SKM-1 (cell line): ENCODE measurements around the gene PCSK9.
A peak's percentile ranks its signal among the peaks of the same experiment; 100 is the strongest.

ENCODE experiments used
- DNase-seq: peaks from one replicate; lab custom pipeline; 2025; ENCODE audit not compliant: unreplicated experiment; lab: John Stamatoyannopoulos, UW

PCSK9 gene

GRCh38 chr1:55039342-55040082, at the start of gene PCSK9:
Gene PCSK9 (plus strand): TSS chr1:55039548. CDS start chr1:55039838, 290 bp downstream.
- no peak for DNase-seq

DNA sequence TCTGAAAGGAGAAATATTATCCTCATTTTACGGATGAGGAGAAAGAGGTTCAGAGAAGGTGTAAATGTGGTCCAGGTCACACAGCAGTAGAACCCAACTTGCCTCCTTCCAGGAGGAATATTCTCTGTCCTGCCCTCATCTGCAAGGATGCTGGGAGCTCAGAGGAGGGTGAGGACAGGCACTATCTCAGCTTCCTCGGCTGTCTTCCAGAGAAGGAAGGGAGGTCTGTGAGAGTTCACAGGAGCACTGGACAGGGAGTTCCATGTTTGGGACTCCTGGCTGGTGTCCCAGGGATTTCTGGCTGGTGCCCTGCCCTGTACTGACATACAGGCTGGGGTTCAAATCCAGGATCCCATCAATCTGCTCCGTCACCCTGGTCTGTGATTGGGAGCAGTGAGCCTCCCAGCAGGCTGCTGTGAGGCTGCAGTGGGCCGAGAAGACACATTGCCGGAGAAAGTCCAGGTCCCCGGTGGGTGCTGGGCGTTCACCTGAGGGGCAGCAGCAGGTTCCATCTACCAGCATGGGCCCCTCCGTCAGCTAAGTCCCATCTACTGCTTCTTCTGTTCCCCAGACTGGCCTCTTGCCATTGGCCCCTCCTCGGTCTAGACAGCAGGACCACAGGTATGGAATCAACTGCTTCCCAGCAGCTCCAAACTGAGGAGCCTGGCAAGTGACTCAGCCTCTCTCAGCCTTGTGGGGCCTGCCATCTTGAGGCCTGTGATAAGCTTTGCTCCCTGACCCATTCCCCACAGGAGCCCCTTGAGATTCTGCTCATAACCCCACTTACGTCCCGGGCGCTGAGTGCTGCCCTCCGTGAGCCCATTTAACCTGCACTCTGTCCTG, 49.2 kb upstream of the PCSK9 start:
- no peak for DNase-seq

- no peak for DNase-seq
These were observed 48.4 kb upstream of the PCSK9 start for GRCh38 chr1:54990916-54991315.

GRCh38 chr1:54991939-54992338, 47.4 kb upstream of the PCSK9 start:
- no peak for DNase-seq

GRCh38 chr1:54993140-54993539, 46.2 kb upstream of the PCSK9 start:
- DNase-seq: no peak

- no peak for DNase-seq
These were observed 44.9 kb upstream of the PCSK9 start for GRCh38 chr1:54994355-54994990.

GRCh38 chr1:54995013-54995760, 44.2 kb upstream of the PCSK9 start:
- DNase-seq: no peak

DNA sequence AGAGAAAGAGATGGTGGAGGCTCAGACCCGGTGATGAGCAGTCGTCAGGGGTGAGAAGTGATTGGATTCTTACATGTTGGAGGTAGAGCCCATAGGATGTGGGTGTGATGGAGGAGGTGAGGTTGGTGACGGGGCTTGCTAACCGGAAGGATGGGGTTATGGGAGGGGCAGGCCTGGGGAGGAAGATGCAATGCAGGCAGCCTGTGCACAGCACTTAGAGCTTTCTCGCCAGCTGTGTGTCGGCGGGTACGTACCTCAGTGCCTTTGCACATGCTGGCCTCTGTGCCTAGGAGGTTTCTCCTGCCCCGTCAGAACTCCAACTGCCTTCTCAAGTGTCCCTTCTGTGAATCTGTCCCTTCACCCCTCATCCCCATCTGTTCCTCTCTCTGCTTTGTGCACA, 43.5 kb upstream of the PCSK9 start:
- no peak for DNase-seq

DNA sequence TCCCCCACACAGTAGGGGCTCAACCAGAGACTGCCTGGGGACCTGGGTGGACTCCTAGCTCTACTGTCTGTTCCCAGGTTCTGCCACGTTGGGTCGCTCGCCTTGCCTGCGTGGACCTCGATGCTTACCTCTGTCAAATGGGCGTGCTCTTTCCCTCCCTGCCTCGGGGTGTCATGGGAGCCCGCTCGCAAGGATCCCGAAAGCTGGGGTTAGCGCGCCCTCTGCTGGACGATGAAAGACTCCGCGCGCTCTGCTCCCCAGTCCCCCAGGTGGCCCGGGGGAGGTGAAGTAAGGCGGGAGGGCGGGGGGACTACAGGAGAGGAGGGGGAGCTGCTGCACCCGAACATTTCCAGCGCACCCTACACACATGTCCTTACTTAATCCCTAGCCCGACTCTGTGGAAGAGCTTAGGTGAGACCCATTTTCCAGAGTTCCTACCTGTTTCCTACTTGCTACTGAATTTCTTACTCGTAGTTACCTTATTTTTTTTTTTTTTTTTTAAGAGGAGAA, 42.9 kb upstream of the PCSK9 start:
- peak; percentile 35 for DNase-seq

GRCh38 chr1:54996869-54997710, 42.3 kb upstream of the PCSK9 start:
- DNase-seq: no peak

DNA sequence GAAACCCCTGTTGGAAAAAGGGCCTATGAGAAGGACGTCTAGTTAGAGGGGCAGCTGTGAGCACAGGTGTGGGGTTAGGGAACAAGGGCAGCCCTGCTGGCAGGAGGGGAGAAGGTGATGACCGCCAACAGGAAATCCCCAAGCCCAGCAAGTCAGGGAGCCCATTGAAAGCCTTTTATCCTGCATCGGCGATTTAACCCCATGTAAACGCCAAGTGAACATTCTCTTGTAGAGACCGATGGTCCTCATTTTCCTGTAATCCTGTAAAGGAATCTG, 41.7 kb upstream of the PCSK9 start:
- no peak for DNase-seq

DNA sequence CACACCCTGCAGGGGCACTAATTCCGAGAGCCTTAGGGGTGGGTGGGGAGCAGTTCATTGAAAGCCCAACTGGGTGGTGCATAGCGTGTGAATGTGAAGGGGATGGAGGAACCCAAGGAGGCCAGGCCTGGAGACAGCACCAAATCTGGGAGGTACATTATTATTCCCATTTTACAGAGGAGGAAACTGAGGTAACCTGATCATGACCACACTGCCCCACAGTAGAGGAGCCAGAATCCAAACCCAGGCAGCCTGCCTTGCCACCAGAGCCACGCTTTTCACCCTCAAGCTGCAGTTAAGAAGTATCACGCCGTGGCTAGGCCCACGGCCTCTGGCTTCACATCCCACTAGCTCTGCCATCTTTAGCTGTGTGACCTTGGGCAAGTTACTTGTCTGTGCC, 41.2 kb upstream of the PCSK9 start:
- no peak for DNase-seq

DNA sequence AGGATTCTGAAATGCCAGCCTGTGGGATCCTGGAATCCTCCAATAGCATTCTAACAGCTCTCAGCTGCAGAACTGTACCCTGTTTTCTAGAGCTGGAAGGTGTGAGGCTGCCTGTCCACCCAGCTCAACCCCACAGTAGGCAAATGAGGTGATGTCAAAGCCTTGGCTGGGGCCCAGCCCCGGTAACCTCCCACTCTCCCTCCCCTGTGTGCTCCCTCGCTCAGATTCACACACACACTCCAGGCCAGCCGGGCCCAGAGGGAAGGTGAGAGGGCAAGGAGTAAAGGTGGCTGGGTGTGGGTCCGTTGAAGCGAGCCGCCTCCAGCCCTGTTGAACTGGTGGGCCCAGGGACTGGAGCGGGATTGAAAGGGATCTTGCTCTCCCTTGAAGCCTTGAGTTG, 40.7 kb upstream of the PCSK9 start, which contains the start of gene BSND:
BSND (plus strand) TSS at position 257 of the 400 bp plus-strand sequence. CDS start 254 bp downstream, outside the sequence.
- no peak for DNase-seq

GRCh38 chr1:55000110-55001085, 39.0 kb upstream of the PCSK9 start:
- DNase-seq: no peak

GRCh38 chr1:55001311-55001710, 38.0 kb upstream of the PCSK9 start:
- DNase-seq: no peak

DNA sequence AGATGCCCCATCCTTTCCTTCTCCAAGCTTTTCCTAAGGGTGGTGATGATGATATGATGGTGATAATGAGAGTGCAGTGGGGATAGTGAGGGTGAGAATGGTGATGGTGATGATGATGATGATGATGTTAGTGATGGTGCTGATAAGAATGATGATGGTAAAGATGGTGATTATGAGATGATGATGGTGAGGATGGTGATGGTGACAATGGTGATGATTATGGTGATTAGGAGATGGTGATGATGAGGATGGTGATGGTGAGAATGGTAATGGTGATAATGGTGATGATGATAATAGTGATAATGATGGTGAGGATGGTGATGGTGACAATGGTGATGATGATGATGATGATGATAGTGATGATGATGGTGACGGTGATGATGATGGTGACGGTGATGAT, 36.7 kb upstream of the PCSK9 start:
- DNase-seq: no peak

DNA sequence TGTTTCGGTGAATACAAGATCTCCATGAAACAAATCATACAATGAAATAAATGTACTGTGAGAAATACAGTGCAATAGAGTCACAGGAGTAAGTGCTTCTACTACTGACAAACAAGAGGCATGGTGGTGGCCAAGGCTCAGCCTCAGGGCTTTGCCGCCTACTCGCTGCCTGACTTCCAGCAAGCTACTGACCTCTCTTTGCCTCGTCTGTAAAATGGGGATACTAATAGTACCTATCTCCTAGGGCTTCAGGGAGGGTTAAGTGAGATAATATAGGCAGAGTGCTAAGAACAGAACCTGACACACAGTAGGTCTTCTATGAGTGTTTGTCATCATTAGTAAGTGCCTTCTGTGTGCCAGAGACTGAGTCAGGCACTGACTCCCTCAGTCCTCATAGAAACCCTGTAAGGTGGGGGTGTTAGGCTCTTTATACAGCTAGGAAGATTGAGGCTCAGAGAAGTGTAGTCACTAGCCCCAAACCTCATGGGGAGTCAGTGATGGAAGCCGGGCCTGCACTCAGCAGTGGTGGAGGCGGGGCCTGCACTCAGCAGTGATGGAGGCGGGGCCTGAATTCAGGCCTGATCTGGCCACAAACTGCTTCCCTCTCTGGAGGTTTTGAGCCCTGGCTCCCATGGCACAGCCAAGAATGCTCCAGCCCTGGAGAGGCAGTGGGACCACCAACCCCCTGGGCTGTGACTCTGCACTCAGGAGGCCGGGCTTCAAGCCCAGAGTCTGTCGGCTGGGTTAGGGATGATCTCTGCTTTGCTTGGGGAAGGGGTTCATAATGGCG, 33.8 kb upstream of the PCSK9 start:
- no peak for DNase-seq

DNA sequence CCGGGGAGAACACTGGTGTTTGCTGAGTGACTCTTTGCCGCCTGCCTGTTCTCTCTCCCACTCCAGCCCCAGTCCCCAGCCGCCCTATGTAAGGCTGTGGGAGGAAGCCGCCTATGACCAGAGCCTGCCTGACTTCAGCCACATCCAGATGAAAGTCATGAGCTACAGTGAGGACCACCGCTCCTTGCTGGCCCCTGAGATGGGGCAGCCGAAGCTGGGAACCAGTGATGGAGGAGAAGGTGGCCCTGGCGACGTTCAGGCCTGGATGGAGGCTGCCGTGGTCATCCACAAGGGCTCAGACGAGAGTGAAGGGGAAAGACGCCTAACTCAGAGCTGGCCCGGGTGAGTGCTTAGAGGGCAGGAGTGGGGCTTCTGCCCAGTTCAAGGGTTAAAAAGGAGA, 32.4 kb upstream of the PCSK9 start:
- DNase-seq: no peak
